Gastrocnemius medialis (tissue), 4 donors: ENCODE measurements around the gene MIGA1.

Experiments used
- CTCF ChIP-seq, 5 experiments: fragments of 450-650 bp in 3 of 5; fragments of 200-600 bp in 2 of 5; sonication (generic) in 2 of 5; IDR thresholded peaks in 4 of 5; conservative IDR thresholded peaks in 1 of 5; 1 replicate in 4 of 5; 2 replicates in 1 of 5; pipeline ENCODE4 v1.5.1; 2016 to 2019; ENCODE audit warnings: antibody characterized with exemption in 5 of 5, mild to moderate bottlenecking in 3 of 5, moderate library complexity in 3 of 5
- POLR2A ChIP-seq, 2 donors: fragments of 450-650 bp; IDR thresholded peaks; one replicate each; pipeline ENCODE4 v1.6.1; 2017; ENCODE audit warnings: antibody characterized with exemption in 2 of 2, mild to moderate bottlenecking in 2 of 2, moderate library complexity in 2 of 2

GRCh38 chr1:77803371-77803770 lies 23.9 kb downstream of the MIGA1 start:
- TF ChIP-seq CTCF (IDR thresholded peaks at IDR 0.05 in 4 of 5, conservative IDR thresholded peaks at IDR 0.05 in 1 of 5), result no peak
- no peak for TF ChIP-seq POLR2A (IDR thresholded peaks at IDR 0.05)
